SK-N-SH (cell line): ENCODE measurements around the gene BLOC1S1. TPM values are rescaled to one million over a fixed set of nuclear protein-coding genes. Genes with fewer than 3 reads are reported as not detected.

Experiments
- CTCF ChIA-PET: fragments of 300-600, 350-600 bp; formaldehyde crosslinking; extraction: SDS; loops from one replicate; lab custom pipeline; 2021; lab: Yijun Ruan, JAX
- POLR2A ChIA-PET: fragments of 350-600 bp; sonication (Branson Sonifier 250); formaldehyde crosslinking; extraction: SDS; loops from one replicate; lab custom pipeline; 2020; ENCODE audit warnings: antibody characterized with exemption, inconsistent platforms; lab: Yijun Ruan, JAX
- DNase-seq: peaks from one replicate; pipeline ENCODE4 v3.0.0; 2012
- H2AFZ ChIP-seq: fragments of 200-600 bp; sonication (generic); 2 replicates; pipeline ENCODE4 v1.8.1; 2016; ENCODE audit warnings: antibody characterized with exemption, mild to moderate bottlenecking, low read depth
- H3F3A ChIP-seq: fragments of 200-600 bp; sonication (generic); replicated peaks from 2 replicates; pipeline ENCODE3; 2016; ENCODE audit warnings: antibody characterized with exemption, mild to moderate bottlenecking; ENCODE audit not compliant: insufficient read depth
- H3K27ac ChIP-seq, 2 experiments: fragments of 200-500 bp in 1 of 2; fragments of 200-600 bp in 1 of 2; sonication (Bioruptor generic) in 1 of 2; sonication (generic), shearing (Covaris generic) in 1 of 2; 2 replicates each; pipeline versions ENCODE4 v1.5.1 to v1.6.1; 2014 to 2016; ENCODE audit warnings: low read depth in 2 of 2, inconsistent platforms in 1 of 2, low read length in 1 of 2, mild to moderate bottlenecking in 1 of 2, mixed read lengths in 1 of 2
- H3K27me3 ChIP-seq: fragments of 200-600 bp; sonication (generic), shearing (Covaris generic); 2 replicates; pipeline ENCODE4 v1.6.1; 2016; ENCODE audit warnings: mixed run types; ENCODE audit not compliant: insufficient read depth
- H3K36me3 ChIP-seq, 2 experiments: fragments of 200-500 bp in 1 of 2; fragments of 200-600 bp in 1 of 2; sonication (Bioruptor generic) in 1 of 2; sonication (generic) in 1 of 2; replicated peaks in 1 of 2; 2 replicates each; pipeline versions ENCODE3 to v1.5.1; 2014 to 2016; ENCODE audit warnings: low read length in 1 of 2, mild to moderate bottlenecking in 1 of 2; ENCODE audit not compliant: insufficient read depth in 2 of 2, control insufficient read depth in 1 of 2
- H3K4me1 ChIP-seq, 2 experiments: fragments of 200-500 bp in 1 of 2; fragments of 200-600 bp in 1 of 2; sonication (Bioruptor generic) in 1 of 2; sonication (generic), shearing (Covaris generic) in 1 of 2; 2 replicates each; pipeline versions ENCODE4 v1.5.1 to v1.6.1; 2014 to 2016; ENCODE audit warnings: low read depth in 1 of 2, low read length in 1 of 2, mixed run types in 1 of 2; ENCODE audit not compliant: insufficient read depth in 2 of 2, control insufficient read depth in 1 of 2
- H3K4me2 ChIP-seq: fragments of 200-600 bp; sonication (generic), shearing (Covaris generic); 2 replicates; pipeline ENCODE4 v1.6.1; 2017; ENCODE audit warnings: mixed run types
- H3K4me3 ChIP-seq, 2 experiments: fragments of 200-500 bp in 1 of 2; fragments of 200-600 bp in 1 of 2; sonication (Bioruptor generic) in 1 of 2; sonication (generic), shearing (Covaris generic) in 1 of 2; 2 replicates each; pipeline versions ENCODE4 v1.5.1 to v1.8.1; 2014 to 2016; ENCODE audit warnings: low read depth in 2 of 2, inconsistent platforms in 1 of 2, low read length in 1 of 2, mild to moderate bottlenecking in 1 of 2, mixed read lengths in 1 of 2, moderate library complexity in 1 of 2
- H3K79me2 ChIP-seq: fragments of 200-600 bp; sonication (generic); 2 replicates; pipeline ENCODE4 v1.8.1; 2017; ENCODE audit warnings: mild to moderate bottlenecking; ENCODE audit not compliant: insufficient read depth
- H3K9ac ChIP-seq: fragments of 200-600 bp; sonication (generic); 2 replicates; pipeline ENCODE4 v1.6.1; 2017; ENCODE audit warnings: mixed run types
- H3K9me2 ChIP-seq: fragments of 200-600 bp; sonication (generic); 2 replicates; pipeline ENCODE4 v1.6.1; 2017; ENCODE audit warnings: mixed run types
- H3K9me3 ChIP-seq: fragments of 200-600 bp; sonication (generic); 2 replicates; pipeline ENCODE4 v1.6.1; 2017; ENCODE audit warnings: mixed run types, mild to moderate bottlenecking, moderate library complexity
- H4K20me1 ChIP-seq: fragments of 200-600 bp; sonication (generic); 2 replicates; pipeline ENCODE4 v1.6.1; 2017; ENCODE audit warnings: mild to moderate bottlenecking, mixed run types; ENCODE audit not compliant: insufficient read depth
- ELF1 ChIP-seq: IDR thresholded peaks from 2 replicates; pipeline ENCODE4 v1.4.0; 2012
- FOXJ3 ChIP-seq: sonication (generic); formaldehyde crosslinking; IDR thresholded peaks from 2 replicates; pipeline ENCODE4 v1.5.1; 2020; ENCODE audit warnings: mild to moderate bottlenecking, missing genetic modification reagents
- FOXM1 ChIP-seq: IDR thresholded peaks from 2 replicates; pipeline ENCODE4 v1.4.0; 2012; ENCODE audit warnings: low read depth, mild to moderate bottlenecking
- GABPA ChIP-seq: IDR thresholded peaks from 2 replicates; pipeline ENCODE4 v1.4.0; 2012; ENCODE audit warnings: low read depth, mild to moderate bottlenecking
- GATA2 ChIP-seq: sonication (generic); formaldehyde crosslinking; IDR thresholded peaks from 2 replicates; pipeline ENCODE4 v1.5.0; 2020; ENCODE audit warnings: mild to moderate bottlenecking, missing genetic modification reagents
- MXI1 ChIP-seq: IDR thresholded peaks from 2 replicates; pipeline ENCODE4 v1.6.1; 2012; ENCODE audit warnings: mild to moderate bottlenecking, low read depth, low read length, improper control_type of control experiment
- NFIC ChIP-seq: IDR thresholded peaks from 2 replicates; pipeline ENCODE4 v1.4.0; 2012; ENCODE audit warnings: borderline replicate concordance
- NRF1 ChIP-seq: IDR thresholded peaks from 2 replicates; pipeline ENCODE4 v1.6.1; 2012; ENCODE audit warnings: low read depth, mild to moderate bottlenecking, low read length
- POLR2AphosphoS5 ChIP-seq: IDR thresholded peaks from 2 replicates; pipeline ENCODE4 v1.6.1; 2012; ENCODE audit warnings: low read depth, low read length
- RAD21 ChIP-seq: IDR thresholded peaks from 2 replicates; pipeline ENCODE4 v1.6.1; 2012; ENCODE audit warnings: mild to moderate bottlenecking, low read length
- RCOR1 ChIP-seq: fragments of 150-350 bp; IDR thresholded peaks from 2 replicates; pipeline ENCODE4 v1.6.1; 2017; ENCODE audit warnings: antibody characterized with exemption, low read length
- REST ChIP-seq: IDR thresholded peaks from 2 replicates; pipeline ENCODE4 v1.6.1; 2012; ENCODE audit warnings: mild to moderate bottlenecking, low read depth, low read length, moderate library complexity
- RFX5 ChIP-seq: IDR thresholded peaks from 2 replicates; pipeline ENCODE4 v1.6.1; 2012; ENCODE audit warnings: mild to moderate bottlenecking, improper control_type of control experiment, low read length
- SIN3A ChIP-seq: IDR thresholded peaks from 2 replicates; pipeline ENCODE4 v1.6.1; 2012; ENCODE audit warnings: low read depth, mild to moderate bottlenecking, low read length, moderate library complexity, borderline replicate concordance
- SMC3 ChIP-seq: IDR thresholded peaks from 2 replicates; pipeline ENCODE4 v1.6.1; 2012; ENCODE audit warnings: low read depth, low read length, improper control_type of control experiment
- TAF1 ChIP-seq: IDR thresholded peaks from 2 replicates; pipeline ENCODE4 v1.6.1; 2012; ENCODE audit warnings: low read depth, mild to moderate bottlenecking, low read length, moderate library complexity, borderline replicate concordance
- YY1 ChIP-seq: IDR thresholded peaks from 2 replicates; pipeline ENCODE4 v1.4.0; 2012; ENCODE audit warnings: low read depth, mild to moderate bottlenecking
- ZBTB33 ChIP-seq: IDR thresholded peaks from 2 replicates; pipeline ENCODE4 v1.4.0; 2012; ENCODE audit warnings: low read depth, borderline replicate concordance
- WGBS: methylation state at CpG from one replicate; pipeline ENCODE4 v1.1.6; 2017; ENCODE audit warnings: low lambda C conversion rate; 5-methylcytosine and 5-hydroxymethylcytosine counted together
- polyA plus RNA-seq, 3 experiments: library from polyadenylated mRNA; depleted of rRNA; stranded (reverse); fragments of >200 nt; gene quantifications; 2 replicates each; pipeline ENCODE4 v1.2.3, GENCODE V29; 2012

Gene BLOC1S1
- polyA plus RNA-seq, 1 of the 3 experiments (the other 2 are of a cell fraction) = 331 TPM

GRCh38 chr12:55671746-55672145 is 44.1 kb upstream of the BLOC1S1 start:
- no peaks in the 10 kb centered on the region for H3K4me1 ChIP-seq
- TF ChIP-seq SIN3A = no peak
- TF ChIP-seq RCOR1 = no peak
- no peak for TF ChIP-seq FOXJ3 (CRISPR knock-in tag)
- TF ChIP-seq NFIC = no peak
- no peak for TF ChIP-seq POLR2AphosphoS5
- TF ChIP-seq GABPA = no peak
- no peak for TF ChIP-seq GATA2 (CRISPR knock-in tag)
- no peak for TF ChIP-seq FOXM1
- TF ChIP-seq RFX5 = no peak
- TF ChIP-seq ELF1 = no peak
- no peak for TF ChIP-seq MXI1
- TF ChIP-seq NRF1 = no peak
- no peak for TF ChIP-seq REST
- TF ChIP-seq SMC3 = no peak
- TF ChIP-seq YY1 = no peak
- no peak for TF ChIP-seq ZBTB33
- TF ChIP-seq RAD21 = no peak
- no peak for TF ChIP-seq TAF1
- no peak overlapping the region for H3K4me2 ChIP-seq
- ChIA-PET CTCF (interaction anchor here (1.1 to 1.3 kb wide), 2 partner anchors 16 to 65 kb away, joined by 4 to 5 read pairs; no protein-coding TSS in a partner anchor), POLR2A (no interaction called here)
- H3K79me2 ChIP-seq = no peaks in the 10 kb centered on the region
- H3K27ac ChIP-seq = no peak overlapping the region
- H3K9ac ChIP-seq = no peak overlapping the region
- H3K9me2 ChIP-seq = no peaks in the 10 kb centered on the region
- no peaks in the 10 kb centered on the region for H3F3A ChIP-seq
- H2AFZ ChIP-seq = no peak overlapping the region
- H3K9me3 ChIP-seq = no peaks in the 10 kb centered on the region
- peaks cover 31% of the 10 kb centered on the region; the same call in 1 of the 2 replicates for H3K27me3 ChIP-seq
- no peak for DNase-seq
- no peak overlapping the region for H3K4me3 ChIP-seq
- 7% methylated on average over 4 of the region's 4 CpGs for WGBS
- H4K20me1 ChIP-seq = no peaks in the 10 kb centered on the region
- H3K36me3 ChIP-seq = no peaks in the 10 kb centered on the region
